ENCODE measurements around the gene PPT2. TPM values are rescaled to one million over a fixed set of nuclear protein-coding genes. Genes with fewer than 3 reads are reported as not detected.
A peak's percentile ranks its signal among the peaks of the same experiment; 100 is the strongest.
"Not testable (repeated sequence)": the region's sequence is repeated elsewhere in the genome, so short reads cannot be mapped to it uniquely, and the experiment has no call there.

Gene PPT2
- total RNA-seq, 2 experiments from 2014 or later = 13.2 to 14.8 TPM

GRCh38 chr6:32183030-32183429 lies 29.1 kb downstream of the PPT2 start:
- CTCF ChIA-PET = interaction anchor here (0.5 to 0.6 kb wide), 2 partner anchors 11 to 51 kb away, joined by 3 read pairs; no protein-coding TSS in a partner anchor
- no peak for DNase-seq
- Mint-ChIP-seq H3K9me3 (no peaks in the 10 kb centered on the region), H3K4me3 (no peak overlapping the region), H3K36me3 (ENCODE audit: low read depth) (peaks cover 25% of the 10 kb centered on the region), H3K27me3 (ENCODE audit: low read depth) (no peaks in the 10 kb centered on the region), H3K27ac (peak overlapping the region; percentile 3), H3K4me1 (ENCODE audit: low read depth) (peaks cover 65% of the 10 kb centered on the region)
- intact Hi-C loops (cut with micrococcal nuclease) = no loop called here

GRCh38 chr6:32183483-32184083 lies 29.6 kb downstream of the PPT2 start:
- CTCF ChIA-PET = no interaction called here
- intact Hi-C loops (cut with micrococcal nuclease) = no loop called here
- Mint-ChIP-seq H3K4me1 (ENCODE audit: low read depth) (peaks cover 69% of the 10 kb centered on the region), H3K9me3 (no peaks in the 10 kb centered on the region), H3K36me3 (ENCODE audit: low read depth) (peaks cover 29% of the 10 kb centered on the region), H3K27ac (no peak overlapping the region), H3K27me3 (ENCODE audit: low read depth) (no peaks in the 10 kb centered on the region), H3K4me3 (no peak overlapping the region)
- DNase-seq = no peak

GRCh38 chr6:32184084-32184640 lies 30.2 kb downstream of the PPT2 start, which contains the start of gene AGER:
Gene AGER, minus strand, starts transcription at chr6:32184253. Its CDS starts 31 bp downstream, at chr6:32184222.
- H3K4me1 Mint-ChIP-seq (ENCODE audit: low read depth) = peaks cover 69% of the 10 kb centered on the region
- no peak for DNase-seq
- intact Hi-C loops (cut with micrococcal nuclease) = no loop called here
- CTCF ChIA-PET = no interaction called here
- H3K36me3 Mint-ChIP-seq (ENCODE audit: low read depth) = peaks cover 35% of the 10 kb centered on the region
- no peaks in the 10 kb centered on the region for H3K27me3 Mint-ChIP-seq (ENCODE audit: low read depth)
- H3K27ac Mint-ChIP-seq = peak within 1 kb of the TSS; percentile 39
- no peak within 1 kb of the TSS for H3K4me3 Mint-ChIP-seq
- no peaks in the 10 kb centered on the region for H3K9me3 Mint-ChIP-seq

- Mint-ChIP-seq H3K27ac (peak overlapping the region; percentile 73), H3K36me3 (ENCODE audit: low read depth) (peaks cover 32% of the 10 kb centered on the region), H3K4me1 (ENCODE audit: low read depth) (peaks cover 57% of the 10 kb centered on the region)
- H3K27me3 Mint-ChIP-seq (ENCODE audit: low read depth); H3K9me3 Mint-ChIP-seq; H3K4me3 Mint-ChIP-seq; CTCF ChIA-PET; intact Hi-C loops (cut with micrococcal nuclease): not testable (repeated sequence)
- peak; percentile 65 for DNase-seq
These were observed 31.8 kb downstream of the PPT2 start for GRCh38 chr6:32185681-32186131.

- H3K9me3 Mint-ChIP-seq; DNase-seq; CTCF ChIA-PET; intact Hi-C loops (cut with micrococcal nuclease); H3K4me3 Mint-ChIP-seq; H3K27me3 Mint-ChIP-seq (ENCODE audit: low read depth): not testable (repeated sequence)
- H3K27ac Mint-ChIP-seq = peak overlapping the region; percentile 73
- H3K36me3 Mint-ChIP-seq (ENCODE audit: low read depth) = peaks cover 35% of the 10 kb centered on the region
- H3K4me1 Mint-ChIP-seq (ENCODE audit: low read depth) = peaks cover 59% of the 10 kb centered on the region
These were observed 32.4 kb downstream of the PPT2 start for GRCh38 chr6:32186151-32186840.

- no peaks in the 10 kb centered on the region for H3K27me3 Mint-ChIP-seq (ENCODE audit: low read depth)
- no peaks in the 10 kb centered on the region for H3K9me3 Mint-ChIP-seq
- peaks cover 60% of the 10 kb centered on the region for H3K4me1 Mint-ChIP-seq (ENCODE audit: low read depth)
- peak overlapping the region; percentile 23 for H3K4me3 Mint-ChIP-seq
- peaks cover 40% of the 10 kb centered on the region for H3K36me3 Mint-ChIP-seq (ENCODE audit: low read depth)
- CTCF ChIA-PET = no interaction called here
- DNase-seq = no peak
- intact Hi-C loops (cut with micrococcal nuclease) = no loop called here
- H3K27ac Mint-ChIP-seq = peak overlapping the region; percentile 73
These were observed 33.2 kb downstream of the PPT2 start for GRCh38 chr6:32187009-32187709.

GRCh38 chr6:32187725-32188380 lies 33.9 kb downstream of the PPT2 start:
- CTCF ChIA-PET = interaction anchor here (0.6 to 1.7 kb wide), 2 partner anchors 9 to 11 kb away, joined by 3 read pairs; no protein-coding TSS in a partner anchor
- Mint-ChIP-seq H3K4me3 (peak overlapping the region; percentile 29), H3K4me1 (ENCODE audit: low read depth) (peaks cover 58% of the 10 kb centered on the region), H3K27ac (peak overlapping the region; percentile 65), H3K36me3 (ENCODE audit: low read depth) (peaks cover 40% of the 10 kb centered on the region)
- intact Hi-C loops (cut with micrococcal nuclease); DNase-seq; H3K27me3 Mint-ChIP-seq (ENCODE audit: low read depth); H3K9me3 Mint-ChIP-seq: not testable (repeated sequence)

GRCh38 chr6:32188381-32189068 lies 34.6 kb downstream of the PPT2 start:
- H3K4me3 Mint-ChIP-seq = peak overlapping the region; percentile 78
- H3K4me1 Mint-ChIP-seq (ENCODE audit: low read depth) = peaks cover 56% of the 10 kb centered on the region
- H3K27me3 Mint-ChIP-seq (ENCODE audit: low read depth) = no peaks in the 10 kb centered on the region
- intact Hi-C loops (cut with micrococcal nuclease) = no loop called here
- H3K27ac Mint-ChIP-seq = peak overlapping the region; percentile 88
- H3K9me3 Mint-ChIP-seq = no peaks in the 10 kb centered on the region
- DNase-seq = no peak
- H3K36me3 Mint-ChIP-seq (ENCODE audit: low read depth) = peaks cover 40% of the 10 kb centered on the region
- CTCF ChIA-PET = interaction anchor here (0.6 to 1.7 kb wide), 2 partner anchors 9 to 12 kb away, joined by 3 read pairs; no protein-coding TSS in a partner anchor

GRCh38 chr6:32189069-32189741 lies 35.3 kb downstream of the PPT2 start:
- intact Hi-C loops (cut with micrococcal nuclease) = no loop called here
- peaks cover 40% of the 10 kb centered on the region for H3K36me3 Mint-ChIP-seq (ENCODE audit: low read depth)
- DNase-seq = no peak
- peak overlapping the region; percentile 78 for H3K4me3 Mint-ChIP-seq
- H3K27me3 Mint-ChIP-seq (ENCODE audit: low read depth) = no peaks in the 10 kb centered on the region
- CTCF ChIA-PET = interaction anchor here (1.7 kb wide), 1 partner anchor 13 kb away, joined by 3 read pairs; no protein-coding TSS in a partner anchor
- H3K9me3 Mint-ChIP-seq = no peaks in the 10 kb centered on the region
- peak overlapping the region; percentile 88 for H3K27ac Mint-ChIP-seq
- peaks cover 58% of the 10 kb centered on the region for H3K4me1 Mint-ChIP-seq (ENCODE audit: low read depth)

GRCh38 chr6:32189742-32190053 lies 35.8 kb downstream of the PPT2 start:
- CTCF ChIA-PET = no interaction called here
- no peaks in the 10 kb centered on the region for H3K9me3 Mint-ChIP-seq
- DNase-seq = no peak
- peaks cover 60% of the 10 kb centered on the region for H3K4me1 Mint-ChIP-seq (ENCODE audit: low read depth)
- peaks cover 40% of the 10 kb centered on the region for H3K36me3 Mint-ChIP-seq (ENCODE audit: low read depth)
- peak overlapping the region; percentile 88 for H3K27ac Mint-ChIP-seq
- H3K27me3 Mint-ChIP-seq (ENCODE audit: low read depth) = no peaks in the 10 kb centered on the region
- intact Hi-C loops (cut with micrococcal nuclease) = loop anchor here (1.0 to 10.0 kb wide), 6 partner anchors 11 to 1015 kb away; partner anchors contain the start of genes ATF6B, ATP6V1G2, CLIC1 and DDX39B
- H3K4me3 Mint-ChIP-seq = peak overlapping the region; percentile 78

Data from activated naive CD4-positive, alpha-beta T cell treated with anti-CD3 and anti-CD28 coated beads for 36 hours (primary cell).